H1 (cell line): Measurements from ENCODE around the gene RGS6. TPM values are rescaled to one million over a fixed set of nuclear protein-coding genes. Genes with fewer than 3 reads are reported as not detected.

Experiments
- CTCF ChIA-PET: fragments of 300-600 bp; sonication (Branson Sonifier 250); formaldehyde crosslinking; loops from one replicate; lab custom pipeline; 2021; ENCODE audit not compliant: partially characterized antibody; lab: Charles Lee
- POLR2A ChIA-PET: fragments of 300-600 bp; sonication (Branson Sonifier 250); formaldehyde crosslinking; loops from one replicate; lab custom pipeline; 2021; ENCODE audit warnings: inconsistent platforms; ENCODE audit not compliant: partially characterized antibody; lab: Charles Lee
- DNase-seq, 2 experiments: peaks; one replicate each; pipeline versions ENCODE4 v3.0.0 to v3.0.0-alpha.2; 2010 to 2022; ENCODE audit warnings: low spot score in 2 of 2, low read depth in 1 of 2, mixed read lengths in 1 of 2
- FAIRE-seq: peaks from 2 replicates; lab custom pipeline; 2011; peaks lifted over from hg19 to GRCh38; lab: Jason Lieb, UNC
- H2AFZ ChIP-seq: 2 replicates; pipeline ENCODE4 v1.8.1; 2012; ENCODE audit warnings: low read length, inconsistent platforms
- H2AK5ac ChIP-seq: 2 replicates; pipeline ENCODE4 v1.6.1; 2013; ENCODE audit warnings: low read depth, low read length
- H2BK120ac ChIP-seq: replicated peaks from 2 replicates; pipeline ENCODE3; 2013; ENCODE audit warnings: low read depth, low read length, inconsistent platforms
- H2BK12ac ChIP-seq: 2 replicates; pipeline ENCODE4 v1.6.1; 2013; ENCODE audit warnings: low read depth, low read length
- H2BK15ac ChIP-seq: 2 replicates; pipeline ENCODE4 v1.6.1; 2013; ENCODE audit warnings: low read length
- H2BK20ac ChIP-seq: 2 replicates; pipeline ENCODE4 v1.6.1; 2013; ENCODE audit warnings: low read length
- H2BK5ac ChIP-seq: 2 replicates; pipeline ENCODE4 v1.6.1; 2013; ENCODE audit warnings: low read depth, low read length
- H3K14ac ChIP-seq: 2 replicates; pipeline ENCODE4 v1.6.1; 2013; ENCODE audit warnings: inconsistent platforms; ENCODE audit not compliant: insufficient read length
- H3K18ac ChIP-seq: 2 replicates; pipeline ENCODE4 v1.6.1; 2013; ENCODE audit warnings: low read length; ENCODE audit errors: extremely low read depth
- H3K23ac ChIP-seq: 2 replicates; pipeline ENCODE4 v1.6.1; 2013; ENCODE audit warnings: inconsistent platforms; ENCODE audit not compliant: insufficient read length
- H3K23me2 ChIP-seq: 2 replicates; pipeline ENCODE4 v1.6.1; 2013; ENCODE audit warnings: low read depth, low read length
- H3K27ac ChIP-seq: 2 replicates; pipeline ENCODE4 v1.6.1; 2011; ENCODE audit warnings: low read depth, low read length, inconsistent platforms
- H3K27me3 ChIP-seq, 4 experiments: replicated peaks in 1 of 4; 1 replicate in 1 of 4; 2 replicates in 3 of 4; pipeline versions ENCODE4 v1.6.1 to v1.8.1; 2011 to 2013; ENCODE audit warnings: low read length in 3 of 4, mild to moderate bottlenecking in 3 of 4, inconsistent platforms in 2 of 4, mixed read lengths in 2 of 4, moderate library complexity in 1 of 4; ENCODE audit not compliant: control insufficient read depth in 3 of 4, insufficient read depth in 3 of 4; ENCODE audit errors: extremely low read depth in 1 of 4
- H3K36me3 ChIP-seq, 4 experiments: 2 replicates each; pipeline versions ENCODE4 v1.6.1 to v1.8.1; 2011 to 2013; ENCODE audit warnings: mild to moderate bottlenecking in 4 of 4, low read length in 3 of 4, moderate library complexity in 2 of 4, control low read depth in 1 of 4, inconsistent platforms in 1 of 4; ENCODE audit not compliant: insufficient read depth in 4 of 4, control insufficient read depth in 2 of 4
- H3K4ac ChIP-seq: replicated peaks from 2 replicates; pipeline ENCODE3; 2013; ENCODE audit warnings: low read length, low read depth, mixed read lengths, inconsistent platforms; ENCODE audit not compliant: insufficient read length
- H3K4me1 ChIP-seq, 4 experiments: replicated peaks in 1 of 4; 1 replicate in 1 of 4; 2 replicates in 3 of 4; pipeline versions ENCODE4 v1.6.1 to v1.8.1; 2011 to 2013; ENCODE audit warnings: low read length in 3 of 4, inconsistent platforms in 2 of 4, mixed read lengths in 1 of 4; ENCODE audit not compliant: insufficient read depth in 4 of 4, control insufficient read depth in 3 of 4
- H3K4me2 ChIP-seq, 2 experiments: 2 replicates each; pipeline versions ENCODE4 v1.6.1 to v1.8.1; 2011 to 2013; ENCODE audit warnings: low read depth in 2 of 2, low read length in 2 of 2, control low read depth in 1 of 2, inconsistent platforms in 1 of 2, mild to moderate bottlenecking in 1 of 2; ENCODE audit not compliant: insufficient read depth in 1 of 2
- H3K4me3 ChIP-seq, 4 experiments: fragments of 200-600, 300-600 bp in 1 of 4; sonication (generic), shearing (Covaris generic), sonication (Bioruptor Twin) in 1 of 4; 2 replicates each; pipeline versions ENCODE4 v1.5.1 to v1.8.1; 2011 to 2016; ENCODE audit warnings: low read length in 4 of 4, low read depth in 3 of 4, control low read depth in 2 of 4, inconsistent platforms in 2 of 4, mild to moderate bottlenecking in 2 of 4, mixed read lengths in 1 of 4, moderate library complexity in 1 of 4; ENCODE audit not compliant: insufficient read depth in 2 of 4; ENCODE audit errors: extremely low read depth in 1 of 4
- H3K56ac ChIP-seq: replicated peaks from 2 replicates; pipeline ENCODE3; 2013; ENCODE audit warnings: low read depth, mild to moderate bottlenecking, mixed read lengths, low read length, inconsistent platforms; ENCODE audit not compliant: insufficient read length
- H3K79me1 ChIP-seq: 2 replicates; pipeline ENCODE4 v1.6.1; 2013; ENCODE audit warnings: low read depth, low read length, control low read depth
- H3K79me2 ChIP-seq, 2 experiments: 2 replicates each; pipeline versions ENCODE4 v1.6.1 to v1.8.1; 2012 to 2013; ENCODE audit warnings: low read length in 2 of 2, mild to moderate bottlenecking in 2 of 2, inconsistent platforms in 1 of 2; ENCODE audit not compliant: insufficient read depth in 2 of 2, control insufficient read depth in 1 of 2
- H3K9ac ChIP-seq, 4 experiments: replicated peaks in 1 of 4; 1 replicate in 1 of 4; 2 replicates in 3 of 4; pipeline versions ENCODE4 v1.6.1 to v1.8.1; 2011 to 2013; ENCODE audit warnings: low read depth in 3 of 4, low read length in 3 of 4, control low read depth in 2 of 4, mild to moderate bottlenecking in 2 of 4, moderate library complexity in 2 of 4, inconsistent platforms in 1 of 4; ENCODE audit errors: extremely low read depth in 1 of 4
- H3K9me3 ChIP-seq, 2 experiments: 2 replicates each; pipeline versions ENCODE4 v1.6.1 to v1.8.1; 2012 to 2013; ENCODE audit warnings: mild to moderate bottlenecking in 2 of 2, moderate library complexity in 2 of 2, control low read depth in 1 of 2, inconsistent platforms in 1 of 2, low read depth in 1 of 2, low read length in 1 of 2, mixed read lengths in 1 of 2; ENCODE audit not compliant: insufficient read depth in 2 of 2
- H4K20me1 ChIP-seq, 2 experiments: replicated peaks in 1 of 2; 2 replicates each; pipeline versions ENCODE3 to v1.8.1; 2011 to 2013; ENCODE audit warnings: inconsistent platforms in 2 of 2, low read length in 2 of 2, mild to moderate bottlenecking in 1 of 2; ENCODE audit not compliant: insufficient read depth in 2 of 2, control insufficient read depth in 1 of 2
- H4K5ac ChIP-seq: 2 replicates; pipeline ENCODE4 v1.6.1; 2013; ENCODE audit warnings: low read length, low read depth, mixed read lengths, inconsistent platforms; ENCODE audit not compliant: insufficient read length
- H4K8ac ChIP-seq: 2 replicates; pipeline ENCODE4 v1.8.0; 2013; ENCODE audit warnings: mild to moderate bottlenecking, moderate library complexity, low read length, inconsistent platforms; ENCODE audit not compliant: insufficient read depth; ENCODE audit errors: extremely low read depth
- H4K91ac ChIP-seq: replicated peaks from 2 replicates; pipeline ENCODE3; 2013; ENCODE audit warnings: low read length, mixed read lengths, inconsistent platforms; ENCODE audit not compliant: insufficient read length
- CEBPB ChIP-seq: IDR thresholded peaks from 2 replicates; pipeline ENCODE4 v1.6.1; 2012; ENCODE audit warnings: low read depth, low read length
- JUN ChIP-seq: IDR thresholded peaks from 2 replicates; pipeline ENCODE4 v1.6.1; 2011; ENCODE audit warnings: low read depth, mild to moderate bottlenecking, improper control_type of control experiment, low read length
- RBBP5 ChIP-seq: IDR thresholded peaks from 2 replicates; pipeline ENCODE4 v1.7.1; 2012; ENCODE audit warnings: low read depth, mild to moderate bottlenecking, inconsistent platforms, low read length, moderate library complexity, borderline replicate concordance
- SP4 ChIP-seq: IDR thresholded peaks from 2 replicates; pipeline ENCODE4 v1.6.1; 2012; ENCODE audit warnings: low read length, inconsistent platforms
- ZNF274 ChIP-seq: IDR thresholded peaks from 2 replicates; pipeline ENCODE4 v1.7.0; 2012; ENCODE audit warnings: low read length, borderline replicate concordance; ENCODE audit errors: extremely low read depth
- WGBS, 2 experiments: shearing (Covaris generic) in 1 of 2; methylation state at CpG; one replicate each; pipeline versions ENCODE4 v1.1.6 to v1.1.7; 2013 to 2015; ENCODE audit warnings: low lambda C conversion rate in 2 of 2, mixed read lengths in 2 of 2, inconsistent platforms in 1 of 2, low coverage in 1 of 2, missing lambda C conversion rate in 1 of 2; ENCODE audit not compliant: insufficient replicate concordance in 2 of 2, insufficient coverage in 1 of 2, insufficient read length in 1 of 2; ENCODE audit errors: extremely low coverage in 1 of 2, missing lambda C conversion rate in 1 of 2; 5-methylcytosine and 5-hydroxymethylcytosine counted together
- polyA plus RNA-seq, 7 experiments: library from polyadenylated mRNA; depleted of rRNA in 3 of 7; stranded (reverse) in 5 of 7; unstranded in 2 of 7; fragments of >200 nt in 5 of 7; fragments of 200-250 nt in 2 of 7; gene quantifications; 1 replicate in 5 of 7; 2 replicates in 1 of 7; 4 replicates in 1 of 7; pipeline versions ENCODE4 v1.2.1 to v1.2.3, GENCODE V29; 2011 to 2013; ENCODE audit warnings: missing spikeins in 2 of 7, mixed read lengths in 2 of 7
- total RNA-seq: library from RNA; stranded (reverse); fragmentation: NEBNext Ultra II Directional; extraction: Animal tissue kit (Norgen Biotek cat#: 25700); gene quantifications from 2 replicates; pipeline ENCODE4 v1.2.1, GENCODE V29; 2021

Gene RGS6
- total and polyA plus RNA-seq, 2 of the 8 experiments (the other 6 are each of a cell fraction or from before 2014, with no cell fraction given): 0.26 to 1.1 TPM

DNA sequence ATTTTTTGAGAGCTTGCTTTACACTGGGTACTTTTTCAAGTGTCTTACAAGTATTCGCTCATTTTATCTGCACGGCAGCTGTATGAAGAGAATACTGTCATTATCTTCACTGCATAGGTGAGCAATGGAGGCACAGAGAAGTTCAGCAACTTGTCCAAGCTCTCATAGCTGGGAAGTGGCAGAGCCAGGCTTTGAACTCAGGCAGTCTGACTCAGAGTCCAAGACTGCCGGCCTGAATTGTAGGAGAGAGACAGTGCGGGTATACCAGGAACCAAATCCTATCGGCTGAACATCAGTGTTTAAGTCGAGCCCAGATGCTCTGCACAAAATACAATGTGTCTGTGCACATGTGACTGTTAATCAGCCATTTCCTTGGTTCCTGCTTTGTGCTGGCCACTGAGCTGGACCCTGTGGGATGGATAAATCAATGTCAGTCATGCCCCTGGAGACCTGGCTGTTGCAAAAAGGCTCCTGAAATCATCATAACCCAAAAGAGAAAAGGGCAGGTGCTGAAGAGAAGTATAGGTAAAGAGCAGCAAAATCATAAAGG is 487.1 kb downstream of the RGS6 start:
- CTCF ChIA-PET: interaction anchor here (0.6 to 2.8 kb wide), 15 partner anchors 12 to 698 kb away, joined by 3 to 15 read pairs (median 3); no protein-coding TSS in a partner anchor
- no peak for FAIRE-seq
- no peak overlapping the region for H2BK20ac ChIP-seq
- no peak for TF ChIP-seq ZNF274
- TF ChIP-seq RBBP5: no peak
- no peak for TF ChIP-seq JUN
- no peak for TF ChIP-seq SP4
- TF ChIP-seq CEBPB: no peak

More for the DNA sequence above, 487.1 kb downstream of the RGS6 start:
- no peaks in the 10 kb centered on the region for H4K20me1 ChIP-seq
- no peak for DNase-seq
- H3K27ac ChIP-seq: no peak overlapping the region
- no peak overlapping the region for H3K9ac ChIP-seq
- no peak overlapping the region for H3K4me3 ChIP-seq
- H3K79me1 ChIP-seq: no peaks in the 10 kb centered on the region
- no peak overlapping the region for H3K56ac ChIP-seq
- 90% methylated on average over 6 of the region's 6 CpGs; no CpG with 5 or more reads in 1 of the 2 experiments for WGBS, 2 experiments
- no peaks in the 10 kb centered on the region for H3K27me3 ChIP-seq
- peaks cover 0 to 5% (median 0%) of the 10 kb centered on the region in 4 experiments; a peak in 1 of 8 replicates for H3K36me3 ChIP-seq
- H3K9me3 ChIP-seq: peaks cover 9 to 11% of the 10 kb centered on the region in 2 experiments
- no peak overlapping the region for H4K91ac ChIP-seq
- H2AK5ac ChIP-seq: no peak overlapping the region
- H4K8ac ChIP-seq: no peak overlapping the region
- no peak overlapping the region for H3K14ac ChIP-seq
- no peaks in the 10 kb centered on the region for H3K23me2 ChIP-seq
- H3K18ac ChIP-seq: no peak overlapping the region
- no peak overlapping the region for H2BK120ac ChIP-seq
- H4K5ac ChIP-seq: no peak overlapping the region
- no peak overlapping the region for H2BK12ac ChIP-seq
- no peak overlapping the region for H3K4ac ChIP-seq
- no peak overlapping the region for H2BK15ac ChIP-seq
- H3K79me2 ChIP-seq: no peaks in the 10 kb centered on the region
- no peak overlapping the region for H2BK5ac ChIP-seq
- H3K4me2 ChIP-seq: no peak overlapping the region
- no peak overlapping the region for H3K23ac ChIP-seq
- POLR2A ChIA-PET: no interaction called here
- H2AFZ ChIP-seq: peak overlapping the region; percentile 80; the same call in 1 of the 2 replicates
- peaks cover 0 to 4% (median 0%) of the 10 kb centered on the region in 4 experiments; a peak in 1 of 7 replicates for H3K4me1 ChIP-seq
